HepG2 (cell line): Measurements from ENCODE around the gene NEK11. TPM values are rescaled to one million over a fixed set of nuclear protein-coding genes. Genes with fewer than 3 reads are reported as not detected.
A peak's percentile ranks its signal among the peaks of the same experiment; 100 is the strongest.

Experiments used
- ARNTL ChIP-seq: sonication (generic); formaldehyde crosslinking; IDR thresholded peaks from 2 replicates; pipeline ENCODE4 v1.4.0; 2020; ENCODE audit warnings: mild to moderate bottlenecking, missing genetic modification reagents
- EP300 ChIP-seq, 3 experiments: sonication (generic) in 1 of 3; formaldehyde crosslinking in 1 of 3; IDR thresholded peaks; 2 replicates each; pipeline versions ENCODE4 v1.5.1 to v1.6.1; 2011 to 2020; ENCODE audit warnings: low read depth in 2 of 3, low read length in 2 of 3, borderline replicate concordance in 1 of 3, improper control_type of control experiment in 1 of 3, mild to moderate bottlenecking in 1 of 3, missing genetic modification reagents in 1 of 3, moderate library complexity in 1 of 3
- GPN1 ChIP-seq: sonication (generic); formaldehyde crosslinking; IDR thresholded peaks from 2 replicates; pipeline ENCODE4 v1.5.1; 2020; ENCODE audit warnings: missing genetic modification reagents, borderline replicate concordance
- KDM1A ChIP-seq: IDR thresholded peaks from 2 replicates; pipeline ENCODE4 v1.6.1; 2016; ENCODE audit warnings: missing compliant biosample characterization
- MLLT10 ChIP-seq: sonication (generic); formaldehyde crosslinking; IDR thresholded peaks from 2 replicates; pipeline ENCODE4 v1.4.0; 2020; ENCODE audit warnings: missing genetic modification reagents
- NR2F1 ChIP-seq, 2 experiments: fragments of 450-650 bp in 1 of 2; formaldehyde crosslinking in 1 of 2; IDR thresholded peaks; 2 replicates each; pipeline versions ENCODE4 v1.5.0 to v1.6.1; 2016 to 2020; ENCODE audit warnings: mild to moderate bottlenecking in 1 of 2, missing compliant biosample characterization in 1 of 2, missing genetic modification reagents in 1 of 2, moderate library complexity in 1 of 2
- RBM22 ChIP-seq: fragments of 200-400 bp; formaldehyde crosslinking; optimal IDR thresholded peaks from 2 replicates; pipeline ENCODE3; 2017; ENCODE audit warnings: mild to moderate bottlenecking, low read length, moderate library complexity
- SRSF1 ChIP-seq: fragments of 200-400 bp; formaldehyde crosslinking; optimal IDR thresholded peaks from 2 replicates; pipeline ENCODE3; 2017; ENCODE audit warnings: mild to moderate bottlenecking, low read depth, low read length, moderate library complexity
- TFAP4 ChIP-seq: sonication (generic); IDR thresholded peaks from 2 replicates; pipeline ENCODE4 v1.6.1; 2016; ENCODE audit warnings: low read depth, borderline replicate concordance
- ZNF382 ChIP-seq: sonication (generic); formaldehyde crosslinking; IDR thresholded peaks from 2 replicates; pipeline ENCODE4 v1.5.0; 2020; ENCODE audit warnings: missing genetic modification reagents, mild to moderate bottlenecking, borderline replicate concordance
- ZNF407 ChIP-seq: sonication (generic); formaldehyde crosslinking; IDR thresholded peaks from one replicate; pipeline ENCODE4 v1.5.1; 2020; ENCODE audit warnings: mild to moderate bottlenecking, missing genetic modification reagents; ENCODE audit errors: not compliant biosample characterization
- ZNF569 ChIP-seq: sonication (generic); formaldehyde crosslinking; IDR thresholded peaks from 2 replicates; pipeline ENCODE4 v1.5.0; 2020; ENCODE audit warnings: mild to moderate bottlenecking, missing genetic modification reagents, moderate library complexity, borderline replicate concordance
- ZNF574 ChIP-seq: sonication (generic); formaldehyde crosslinking; IDR thresholded peaks from 2 replicates; pipeline ENCODE4 v1.4.0; 2020; ENCODE audit warnings: missing genetic modification reagents
- ZNF720 ChIP-seq: sonication (generic); formaldehyde crosslinking; IDR thresholded peaks from 2 replicates; pipeline ENCODE4 v1.4.0; 2020; ENCODE audit warnings: missing genetic modification reagents
- ZSCAN29 ChIP-seq: sonication (generic); formaldehyde crosslinking; conservative IDR thresholded peaks from 2 replicates; pipeline ENCODE4 v1.4.0; 2020; ENCODE audit warnings: mild to moderate bottlenecking, missing genetic modification reagents
- polyA plus RNA-seq, 8 experiments: library from polyadenylated mRNA; depleted of rRNA in 3 of 8; stranded (reverse) in 7 of 8; unstranded in 1 of 8; fragments of >200 nt; fragmentation: Illumina TruSeq in 4 of 8; extraction: Trizol in 4 of 8; gene quantifications; 2 replicates each; pipeline versions ENCODE4 v1.2.1 to v1.2.3, GENCODE V29; 2011 to 2016; ENCODE audit warnings: low read depth in 4 of 8, missing spikeins in 1 of 8, mixed read lengths in 1 of 8; ENCODE audit not compliant: insufficient read depth in 1 of 8
- total RNA-seq, 5 experiments: library from RNA; depleted of rRNA; stranded (reverse); fragments of >200 nt; fragmentation: Illumina TruSeq; extraction: Trizol; gene quantifications; 2 replicates each; pipeline ENCODE4 v1.2.3, GENCODE V29; 2016; ENCODE audit warnings: low read depth in 1 of 5

Gene NEK11
- total and polyA plus RNA-seq, 2 of the 13 experiments (the other 11 are each of a cell fraction or from before 2014, with no cell fraction given): 0.95 to 2.2 TPM

GRCh38 chr3:131381445-131382291 is 355.0 kb downstream of the NEK11 start, which contains the start of gene NUDT16 (continued):
- TF ChIP-seq ZNF407 (peak; percentile 65), ZNF382 (CRISPR knock-in tag) (no peak), MLLT10 (CRISPR knock-in tag) (no peak), EP300 (IDR thresholded peaks at IDR 0.05; ENCODE audit: low read depth in 2 of 2, low read length in 2 of 2) (no peak), EP300 (CRISPR knock-in tag; IDR thresholded peaks at IDR 0.05; ENCODE audit: borderline replicate concordance) (0 out of 2 replicates have a peak, but pooled peaks have one; percentile 24), ARNTL (CRISPR knock-in tag) (no peak), KDM1A (CRISPR knock-in tag) (no peak), SRSF1 (no peak), TFAP4 (peak; percentile 1; the same call in 1 of the 2 replicates), GPN1 (CRISPR knock-in tag) (no peak), ZNF574 (CRISPR knock-in tag) (peak; percentile 74), ZNF720 (no peak), ZNF569 (CRISPR knock-in tag) (no peak), RBM22 (no peak), ZSCAN29 (CRISPR knock-in tag) (no peak), NR2F1 (CRISPR knock-in tag; IDR thresholded peaks at IDR 0.05) (no peak)
